WTC11 (cell line): ENCODE data around the gene SORCS2. TPM values are rescaled to one million over a fixed set of nuclear protein-coding genes. Genes with fewer than 3 reads are reported as not detected.

Experiments used
- ATAC-seq: fragments of 200-7000 bp; cut with Tn5 transposase; 2 replicates; pipeline ENCODE4 v1.10.0; 2021; ENCODE audit warnings: mild to moderate bottlenecking, moderate library complexity
- CTCF ChIA-PET: fragments of 300-600 bp; sonication (Branson Sonifier 250); formaldehyde crosslinking; loops from one replicate; lab custom pipeline; 2021; ENCODE audit warnings: antibody characterized with exemption; lab: Charles Lee
- POLR2A ChIA-PET: fragments of 350-600 bp; sonication (Branson Sonifier 250); formaldehyde crosslinking; loops from one replicate; lab custom pipeline; 2021; ENCODE audit warnings: antibody characterized with exemption; lab: Charles Lee
- DNase-seq: peaks from one replicate; pipeline ENCODE4 v3.0.0; 2021; ENCODE audit warnings: low spot score
- H3K27ac Mint-ChIP-seq: 2 replicates; pipeline ENCODE4 v1.8.0; 2021; ENCODE audit warnings: mixed read lengths
- H3K27me3 Mint-ChIP-seq: 2 replicates; pipeline ENCODE4 v1.8.0; 2021; ENCODE audit warnings: low read depth, mild to moderate bottlenecking, moderate library complexity, mixed read lengths
- H3K36me3 Mint-ChIP-seq: 2 replicates; pipeline ENCODE4 v1.8.0; 2021; ENCODE audit warnings: mixed read lengths
- H3K4me1 Mint-ChIP-seq: 2 replicates; pipeline ENCODE4 v1.8.0; 2022; ENCODE audit warnings: mixed read lengths
- H3K4me3 Mint-ChIP-seq: 2 replicates; pipeline ENCODE4 v1.8.0; 2021; ENCODE audit warnings: mild to moderate bottlenecking, moderate library complexity, mixed read lengths
- H3K9me3 Mint-ChIP-seq: 2 replicates; pipeline ENCODE4 v1.8.0; 2021; ENCODE audit warnings: mixed read lengths
- AFF4 ChIP-seq: sonication (generic); formaldehyde crosslinking; IDR thresholded peaks from 2 replicates; pipeline ENCODE4 v1.8.1; 2023; ENCODE audit warnings: mild to moderate bottlenecking, missing genetic modification reagents, borderline replicate concordance
- ATF6 ChIP-seq: sonication (generic); formaldehyde crosslinking; IDR thresholded peaks from 2 replicates; pipeline ENCODE4 v1.8.1; 2023; ENCODE audit warnings: mild to moderate bottlenecking, missing genetic modification reagents
- GABPB1 ChIP-seq: sonication (generic); formaldehyde crosslinking; IDR thresholded peaks from 2 replicates; pipeline ENCODE4 v1.8.1; 2023; ENCODE audit warnings: mild to moderate bottlenecking, missing genetic modification reagents
- GRHL2 ChIP-seq: fragments of 250-450 bp; sonication (Bioruptor Pico); IDR thresholded peaks from 2 replicates; pipeline ENCODE4 v1.8.0; 2022; ENCODE audit warnings: mild to moderate bottlenecking, moderate library complexity; ENCODE audit not compliant: insufficient replicate concordance, severe bottlenecking
- GTF2I ChIP-seq: fragments of 250-450 bp; sonication (Bioruptor Pico); conservative IDR thresholded peaks from 2 replicates; pipeline ENCODE4 v1.4.0; 2021; ENCODE audit warnings: mild to moderate bottlenecking
- HMGA2 ChIP-seq: fragments of 250-450 bp; sonication (Bioruptor Pico); IDR thresholded peaks from 2 replicates; pipeline ENCODE4 v1.4.0; 2021; ENCODE audit warnings: mild to moderate bottlenecking, moderate library complexity
- KAT7 ChIP-seq: sonication (generic); formaldehyde crosslinking; IDR thresholded peaks from 2 replicates; pipeline ENCODE4 v1.8.1; 2023; ENCODE audit warnings: missing genetic modification reagents, mild to moderate bottlenecking, borderline replicate concordance
- MXD4 ChIP-seq: fragments of 250-450 bp; sonication (Bioruptor Pico); IDR thresholded peaks from 2 replicates; pipeline ENCODE4 v1.8.0; 2021; ENCODE audit warnings: mild to moderate bottlenecking, moderate library complexity, borderline replicate concordance
- NFATC4 ChIP-seq: fragments of 250-450 bp; sonication (Bioruptor Pico); IDR thresholded peaks from 2 replicates; pipeline ENCODE4 v1.9.0; 2021; ENCODE audit warnings: mild to moderate bottlenecking
- NR1H2 ChIP-seq: sonication (generic); formaldehyde crosslinking; IDR thresholded peaks from 2 replicates; pipeline ENCODE4 v1.9.0; 2021; ENCODE audit warnings: mild to moderate bottlenecking, moderate library complexity, missing genetic modification reagents
- NR3C1 ChIP-seq: sonication (generic); formaldehyde crosslinking; conservative IDR thresholded peaks from 2 replicates; pipeline ENCODE4 v1.8.1; 2023; ENCODE audit warnings: low read depth, mild to moderate bottlenecking, missing genetic modification reagents
- PRRX2 ChIP-seq: fragments of 250-450 bp; sonication (Bioruptor Pico); IDR thresholded peaks from 2 replicates; pipeline ENCODE4 v1.8.0; 2021; ENCODE audit warnings: mild to moderate bottlenecking
- SP1 ChIP-seq: sonication (generic); formaldehyde crosslinking; conservative IDR thresholded peaks from 2 replicates; pipeline ENCODE4 v1.8.1; 2022; ENCODE audit warnings: missing genetic modification reagents
- TP53 ChIP-seq: sonication (generic); formaldehyde crosslinking; IDR thresholded peaks from 2 replicates; pipeline ENCODE4 v1.8.1; 2023; ENCODE audit warnings: mild to moderate bottlenecking, missing genetic modification reagents
- ZBTB43 ChIP-seq: sonication (generic); formaldehyde crosslinking; IDR thresholded peaks from 2 replicates; pipeline ENCODE4 v1.8.1; 2023; ENCODE audit warnings: mild to moderate bottlenecking, missing genetic modification reagents
- ZMAT4 ChIP-seq: fragments of 250-450 bp; sonication (Bioruptor Pico); IDR thresholded peaks from 2 replicates; pipeline ENCODE4 v1.9.0; 2021; ENCODE audit warnings: mild to moderate bottlenecking
- ZNF263 ChIP-seq: sonication (generic); formaldehyde crosslinking; IDR thresholded peaks from 2 replicates; pipeline ENCODE4 v1.8.1; 2022; ENCODE audit warnings: low read depth, mild to moderate bottlenecking, moderate library complexity, missing genetic modification reagents
- ZNF512 ChIP-seq: sonication (generic); formaldehyde crosslinking; IDR thresholded peaks from 2 replicates; pipeline ENCODE4 v1.8.1; 2022; ENCODE audit warnings: missing genetic modification reagents, borderline replicate concordance
- ZSCAN18 ChIP-seq: fragments of 250-450 bp; sonication (Bioruptor Pico); IDR thresholded peaks from 2 replicates; pipeline ENCODE4 v2.1.2; 2022; ENCODE audit warnings: mild to moderate bottlenecking, moderate library complexity
- total RNA-seq: library from RNA; stranded (reverse); gene quantifications from 3 replicates; pipeline ENCODE4 v1.2.3, GENCODE V29; 2021

SORCS2 gene
- total RNA-seq, 1 experiment from 2014 or later = 6.6 TPM

- no peak for TF ChIP-seq AFF4
- no peak for TF ChIP-seq ZNF263
- TF ChIP-seq GRHL2 (CRISPR knock-in tag) = no peak
- TF ChIP-seq HMGA2 (CRISPR knock-in tag) = no peak
- no peak for TF ChIP-seq ZSCAN18
- TF ChIP-seq GTF2I (CRISPR knock-in tag) = no peak
- TF ChIP-seq PRRX2 (CRISPR knock-in tag) = no peak
- TF ChIP-seq KAT7 (CRISPR knock-in tag) = no peak
- no peak for TF ChIP-seq ZNF512 (CRISPR knock-in tag)
- TF ChIP-seq NFATC4 (CRISPR knock-in tag) = no peak
- no peak for TF ChIP-seq NR1H2 (CRISPR knock-in tag)
- no peak for TF ChIP-seq TP53 (CRISPR knock-in tag)
- TF ChIP-seq GABPB1 = no peak
- TF ChIP-seq ATF6 (CRISPR knock-in tag) = no peak
- TF ChIP-seq SP1 = no peak
- no peak for TF ChIP-seq ZMAT4
- TF ChIP-seq NR3C1 (CRISPR knock-in tag) = no peak
- TF ChIP-seq ZBTB43 (CRISPR knock-in tag) = no peak
- no peak for TF ChIP-seq MXD4
- DNase-seq = no peak
- POLR2A ChIA-PET = no interaction called here
- H3K9me3 Mint-ChIP-seq = no peaks in the 10 kb centered on the region
- no peaks in the 10 kb centered on the region for H3K27me3 Mint-ChIP-seq
- no peak overlapping the region for H3K27ac Mint-ChIP-seq
- CTCF ChIA-PET = interaction anchor here (1.6 kb wide), 1 partner anchor 46 kb away, joined by 3 read pairs; no protein-coding TSS in a partner anchor
- H3K4me3 Mint-ChIP-seq = no peak overlapping the region
- no peak for ATAC-seq
- H3K4me1 Mint-ChIP-seq = no peaks in the 10 kb centered on the region
- no peaks in the 10 kb centered on the region for H3K36me3 Mint-ChIP-seq
Measured at GRCh38 chr4:7758476-7758875, 566.1 kb downstream of the SORCS2 start.
